NCI-H146 treated with DMSO at 0.1 percent for 48 hours (cell line): ENCODE measurements around the gene OR4D5.

Source experiments
- DNase-seq: peaks from one replicate; lab custom pipeline; 2025; ENCODE audit not compliant: unreplicated experiment; lab: John Stamatoyannopoulos, UW

OR4D5 gene

GRCh38 chr11:123939317-123939716 lies at the start of gene OR4D5:
TSS of gene OR4D5 (plus strand) at chr11:123939617. CDS start at chr11:123939617, 0 bp downstream.
- DNase-seq: no peak

- no peak for DNase-seq
These were observed 47.4 kb upstream of the OR4D5 start for GRCh38 chr11:123892031-123892430.

GRCh38 chr11:123899792-123900191 lies 39.6 kb upstream of the OR4D5 start:
- no peak for DNase-seq

- no peak for DNase-seq
These were observed 37.5 kb upstream of the OR4D5 start, which contains the start of gene OR8D4 for GRCh38 chr11:123901867-123902266. TSS of gene OR8D4 (plus strand) at chr11:123902167. CDS start at chr11:123906432, 4,265 bp downstream.

- DNase-seq: no peak
These were observed 35.5 kb upstream of the OR4D5 start for GRCh38 chr11:123903932-123904331.

GRCh38 chr11:123904932-123905331 lies 34.5 kb upstream of the OR4D5 start:
- DNase-seq: no peak

- DNase-seq: no peak
These were observed 33.6 kb upstream of the OR4D5 start for GRCh38 chr11:123905826-123906225.

GRCh38 chr11:123920943-123921342 lies 18.5 kb upstream of the OR4D5 start:
- no peak for DNase-seq

GRCh38 chr11:123924027-123924426 lies 15.4 kb upstream of the OR4D5 start:
- DNase-seq: no peak

GRCh38 chr11:123942413-123942812 lies 3.0 kb downstream of the OR4D5 start:
- DNase-seq: no peak

- DNase-seq: no peak
These were observed 4.3 kb downstream of the OR4D5 start, which contains the start of gene OR6T1 for GRCh38 chr11:123943738-123944137. TSS of gene OR6T1 (minus strand) at chr11:123943838. CDS start at chr11:123943838, 0 bp downstream.

- no peak for DNase-seq
These were observed 5.7 kb downstream of the OR4D5 start for GRCh38 chr11:123945132-123945531.

GRCh38 chr11:123956752-123957151 lies 17.3 kb downstream of the OR4D5 start:
- no peak for DNase-seq

GRCh38 chr11:123973816-123974215 lies 34.4 kb downstream of the OR4D5 start:
- no peak for DNase-seq

GRCh38 chr11:123976770-123977560 lies 37.5 kb downstream of the OR4D5 start:
- DNase-seq: no peak

GRCh38 chr11:123977731-123978347 lies 38.4 kb downstream of the OR4D5 start, which contains the start of gene OR10S1:
TSS of gene OR10S1 (minus strand) at chr11:123977781. CDS start at chr11:123977664, 117 bp downstream.
- no peak for DNase-seq

GRCh38 chr11:123979311-123979710 lies 39.9 kb downstream of the OR4D5 start:
- DNase-seq: no peak
